Smooth muscle cell (in vitro differentiated cells): ENCODE measurements around the gene PHYKPL. TPM values are rescaled to one million over a fixed set of nuclear protein-coding genes. Genes with fewer than 3 reads are reported as not detected.

Experiments used
- DNase-seq: peaks from one replicate; lab custom pipeline; 2025; ENCODE audit not compliant: unreplicated experiment; lab: John Stamatoyannopoulos, UW
- H2AFZ ChIP-seq: fragments of 200-600 bp; sonication (generic); 2 replicates; pipeline ENCODE4 v1.6.0; 2016; ENCODE audit warnings: antibody characterized with exemption, low read depth, mild to moderate bottlenecking
- H3F3A ChIP-seq: fragments of 200-600 bp; sonication (generic); 2 replicates; pipeline ENCODE4 v1.6.0; 2017; ENCODE audit warnings: antibody characterized with exemption, low read depth
- H3K27ac ChIP-seq: fragments of 200-600 bp; sonication (generic); 2 replicates; pipeline ENCODE4 v1.5.1; 2016; ENCODE audit warnings: low read depth, mild to moderate bottlenecking
- H3K27me3 ChIP-seq: fragments of 200-600 bp; sonication (generic); 2 replicates; pipeline ENCODE4 v1.6.1; 2016; ENCODE audit warnings: low read depth, mild to moderate bottlenecking
- H3K36me3 ChIP-seq: fragments of 200-600 bp; sonication (generic); 2 replicates; pipeline ENCODE4 v1.5.1; 2016; ENCODE audit warnings: low read depth
- H3K4me1 ChIP-seq: fragments of 200-600 bp; sonication (generic); 2 replicates; pipeline ENCODE4 v1.5.1; 2016; ENCODE audit warnings: low read depth
- H3K4me2 ChIP-seq: fragments of 200-600 bp; sonication (generic); 2 replicates; pipeline ENCODE4 v1.6.0; 2016; ENCODE audit warnings: mild to moderate bottlenecking
- H3K4me3 ChIP-seq: fragments of 200-600 bp; sonication (generic); 2 replicates; pipeline ENCODE4 v1.5.1; 2016; ENCODE audit warnings: mild to moderate bottlenecking
- H3K79me2 ChIP-seq: fragments of 200-600 bp; sonication (generic); 2 replicates; pipeline ENCODE4 v1.6.0; 2016; ENCODE audit warnings: low read depth, mild to moderate bottlenecking
- H3K9ac ChIP-seq: fragments of 200-600 bp; sonication (generic); 2 replicates; pipeline ENCODE4 v1.6.0; 2016; ENCODE audit warnings: low read depth
- H3K9me3 ChIP-seq: fragments of 200-600 bp; sonication (generic); replicated peaks from 2 replicates; pipeline ENCODE4 v1.5.1; 2016; ENCODE audit warnings: low read depth
- H4K20me1 ChIP-seq: fragments of 200-600 bp; sonication (generic); 2 replicates; pipeline ENCODE4 v1.6.0; 2016; ENCODE audit warnings: low read depth
- WGBS: methylation state at CpG from one replicate; pipeline ENCODE4 v1.1.7; 2016; ENCODE audit warnings: low lambda C conversion rate; 5-methylcytosine and 5-hydroxymethylcytosine counted together
- polyA plus RNA-seq: library from polyadenylated mRNA; unstranded; fragments of >200 nt; fragmentation: Nextera tagmentation; extraction: Ambion mirVana; gene quantifications from 2 replicates; pipeline ENCODE4 v1.2.1, GENCODE V29; 2016
- total RNA-seq: library from RNA; depleted of rRNA; stranded (reverse); fragments of >200 nt; gene quantifications from 2 replicates; pipeline ENCODE4 v1.2.3, GENCODE V29; 2014
- TF ChIP-seq, protein P1 (sequence below): fragments of 200-600 bp; sonication (generic); IDR thresholded peaks from 2 replicates; pipeline ENCODE4 v1.5.1; 2017; ENCODE audit warnings: borderline replicate concordance, mild to moderate bottlenecking, antibody characterized with exemption; ENCODE audit not compliant: insufficient read depth, poor library complexity, severe bottlenecking

PHYKPL gene
- total and polyA plus RNA-seq, 2 experiments from 2014 or later, result 15.7 to 27.8 TPM

DNA sequence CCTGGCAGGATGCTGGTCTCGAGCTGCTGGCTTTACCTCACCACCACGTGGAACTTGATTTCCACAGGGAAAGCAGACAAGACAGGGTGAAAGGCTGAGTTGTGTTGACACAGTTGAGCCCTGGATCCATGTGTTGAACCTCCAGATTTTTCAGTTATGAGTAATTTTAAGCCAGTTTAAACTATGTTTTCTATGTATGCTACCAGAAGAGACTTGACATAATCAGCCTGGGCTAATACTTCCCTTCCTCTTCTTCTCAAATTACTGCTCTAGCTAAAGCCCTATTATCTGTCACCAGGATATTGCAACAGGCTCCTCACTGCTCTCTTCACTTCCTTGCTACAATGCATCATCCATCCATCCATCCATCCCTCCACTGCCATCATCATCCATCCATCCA lies 12.0 kb upstream of the PHYKPL start:
- no peak for DNase-seq
- Histone ChIP-seq H2AFZ (no peak overlapping the region), H3K4me1 (no peaks in the 10 kb centered on the region), H3K36me3 (no peaks in the 10 kb centered on the region), H3K9ac (no peak overlapping the region), H4K20me1 (no peaks in the 10 kb centered on the region), H3K4me2 (peak overlapping the region; percentile 18), H3K4me3 (no peak overlapping the region), H3F3A (no peaks in the 10 kb centered on the region), H3K79me2 (no peaks in the 10 kb centered on the region), H3K27ac (peak overlapping the region; percentile 67), H3K27me3 (no peaks in the 10 kb centered on the region), H3K9me3 (no peaks in the 10 kb centered on the region)
- 29% methylated on average over 2 of the region's 2 CpGs for WGBS
- TF ChIP-seq, protein P1, sequence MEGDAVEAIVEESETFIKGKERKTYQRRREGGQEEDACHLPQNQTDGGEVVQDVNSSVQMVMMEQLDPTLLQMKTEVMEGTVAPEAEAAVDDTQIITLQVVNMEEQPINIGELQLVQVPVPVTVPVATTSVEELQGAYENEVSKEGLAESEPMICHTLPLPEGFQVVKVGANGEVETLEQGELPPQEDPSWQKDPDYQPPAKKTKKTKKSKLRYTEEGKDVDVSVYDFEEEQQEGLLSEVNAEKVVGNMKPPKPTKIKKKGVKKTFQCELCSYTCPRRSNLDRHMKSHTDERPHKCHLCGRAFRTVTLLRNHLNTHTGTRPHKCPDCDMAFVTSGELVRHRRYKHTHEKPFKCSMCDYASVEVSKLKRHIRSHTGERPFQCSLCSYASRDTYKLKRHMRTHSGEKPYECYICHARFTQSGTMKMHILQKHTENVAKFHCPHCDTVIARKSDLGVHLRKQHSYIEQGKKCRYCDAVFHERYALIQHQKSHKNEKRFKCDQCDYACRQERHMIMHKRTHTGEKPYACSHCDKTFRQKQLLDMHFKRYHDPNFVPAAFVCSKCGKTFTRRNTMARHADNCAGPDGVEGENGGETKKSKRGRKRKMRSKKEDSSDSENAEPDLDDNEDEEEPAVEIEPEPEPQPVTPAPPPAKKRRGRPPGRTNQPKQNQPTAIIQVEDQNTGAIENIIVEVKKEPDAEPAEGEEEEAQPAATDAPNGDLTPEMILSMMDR, result no peak

DNA sequence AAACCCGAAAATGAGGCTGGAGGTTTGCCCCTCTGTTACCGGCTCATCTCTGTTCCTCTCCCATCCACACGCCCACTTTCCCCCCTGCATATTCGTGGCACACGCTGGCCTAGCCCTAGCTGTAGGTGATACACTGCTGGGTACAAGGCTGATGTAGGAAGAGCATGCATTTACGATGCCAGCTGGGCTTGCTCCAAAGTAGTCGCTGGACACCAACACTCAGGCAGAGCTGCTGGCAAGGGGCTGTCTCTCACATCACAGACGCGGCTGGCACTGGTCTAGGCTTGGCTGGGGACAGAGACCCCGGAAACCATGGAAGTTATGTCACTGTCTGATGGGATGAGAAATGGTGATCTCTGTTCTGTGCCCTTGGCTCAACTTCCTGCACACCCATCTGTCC lies 9.8 kb upstream of the PHYKPL start:
- TF ChIP-seq, protein P1, result no peak
- Histone ChIP-seq H3K27ac (no peak overlapping the region), H3K4me2 (no peak overlapping the region), H3K4me3 (no peak overlapping the region), H2AFZ (no peak overlapping the region), H3K4me1 (no peaks in the 10 kb centered on the region), H3K79me2 (no peaks in the 10 kb centered on the region), H3F3A (no peaks in the 10 kb centered on the region), H3K27me3 (no peaks in the 10 kb centered on the region), H3K9me3 (no peaks in the 10 kb centered on the region), H3K9ac (no peak overlapping the region), H4K20me1 (no peaks in the 10 kb centered on the region), H3K36me3 (no peaks in the 10 kb centered on the region)
- WGBS, result 91% methylated on average over 10 of the region's 10 CpGs
- no peak for DNase-seq

DNA sequence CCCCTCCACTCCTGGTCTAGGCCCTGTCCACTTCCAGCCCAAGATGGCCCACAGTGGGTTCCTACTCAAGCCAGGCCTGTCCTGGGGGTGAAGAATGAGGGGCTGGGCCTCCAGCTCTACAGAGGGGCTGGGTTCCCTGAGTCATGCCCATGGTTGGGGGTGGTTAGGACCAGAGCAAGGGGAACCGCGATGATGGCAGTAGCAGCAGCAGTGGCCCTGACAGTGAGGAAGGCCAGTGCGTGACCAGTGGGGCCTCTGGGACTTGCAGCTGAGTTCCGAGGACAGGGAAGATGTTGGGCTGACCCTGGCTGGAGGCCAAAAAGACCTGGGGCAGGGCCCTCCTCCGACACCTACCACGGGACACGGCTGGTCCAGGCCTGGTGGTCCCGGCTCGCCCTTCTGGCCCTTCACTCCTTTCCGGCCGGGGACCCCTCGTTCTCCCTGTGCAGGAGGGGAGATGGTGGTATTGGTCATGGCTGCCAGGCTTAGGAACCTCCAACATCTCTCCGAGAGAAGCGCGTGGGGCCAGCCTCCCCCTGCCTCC lies 9.2 kb upstream of the PHYKPL start:
- 94% methylated on average over 13 of the region's 15 CpGs for WGBS
- Histone ChIP-seq H3K79me2 (no peaks in the 10 kb centered on the region), H2AFZ (no peak overlapping the region), H3K36me3 (no peaks in the 10 kb centered on the region), H3K9me3 (no peaks in the 10 kb centered on the region), H4K20me1 (no peaks in the 10 kb centered on the region), H3K4me2 (no peak overlapping the region), H3K27me3 (no peaks in the 10 kb centered on the region), H3K9ac (no peak overlapping the region), H3K4me1 (no peaks in the 10 kb centered on the region), H3K4me3 (no peak overlapping the region), H3F3A (no peaks in the 10 kb centered on the region), H3K27ac (no peak overlapping the region)
- DNase-seq, result no peak
- TF ChIP-seq, protein P1, result no peak

DNA sequence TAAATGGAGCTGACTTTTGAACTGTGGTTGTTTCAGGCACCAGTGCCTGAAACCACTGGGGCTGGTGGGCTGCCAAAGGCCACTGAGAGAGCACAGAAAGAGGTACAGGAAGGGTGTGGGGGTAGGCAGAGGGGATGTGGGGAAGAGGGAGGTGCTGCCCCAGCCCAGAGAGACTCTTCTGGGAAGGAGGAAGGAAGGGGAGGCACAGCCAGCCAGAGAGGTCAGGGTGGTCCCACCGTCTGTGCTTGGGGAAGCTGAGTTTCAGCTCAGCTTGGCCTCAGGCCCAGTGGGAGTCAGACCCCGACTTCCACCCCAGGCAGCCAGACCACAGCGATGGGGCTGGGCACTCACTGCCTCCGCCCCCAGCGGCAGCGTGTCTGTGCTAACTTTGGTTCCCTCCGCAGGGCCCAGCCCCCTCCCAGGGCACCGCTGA lies 8.6 kb upstream of the PHYKPL start:
- no peaks in the 10 kb centered on the region for H3K79me2 ChIP-seq
- H3K9me3 ChIP-seq, result no peaks in the 10 kb centered on the region
- no peaks in the 10 kb centered on the region for H3K27me3 ChIP-seq
- H3K4me3 ChIP-seq, result no peak overlapping the region
- H3K9ac ChIP-seq, result no peak overlapping the region
- WGBS, result 84% methylated on average over 8 of the region's 8 CpGs
- H3K27ac ChIP-seq, result no peak overlapping the region
- no peaks in the 10 kb centered on the region for H4K20me1 ChIP-seq
- DNase-seq, result no peak
- TF ChIP-seq, protein P1, result no peak
- H3K4me1 ChIP-seq, result no peaks in the 10 kb centered on the region
- no peaks in the 10 kb centered on the region for H3F3A ChIP-seq
- H2AFZ ChIP-seq, result no peak overlapping the region
- H3K4me2 ChIP-seq, result no peak overlapping the region
- no peaks in the 10 kb centered on the region for H3K36me3 ChIP-seq
